Midbrain (tissue), 1 donor: Measurements from ENCODE around the gene SLC25A52.
A peak's percentile ranks its signal among the peaks of the same experiment; 100 is the strongest.
"Not testable (repeated sequence)": the region's sequence is repeated elsewhere in the genome, so short reads cannot be mapped to it uniquely, and the experiment has no call there.

ENCODE experiments used
- DNase-seq: peaks from one replicate; lab custom pipeline; 2025; lab: John Stamatoyannopoulos, UW

The SLC25A52 gene

GRCh38 chr18:31760695-31761094, at the start of gene SLC25A52:
Gene SLC25A52, minus strand, starts transcription at chr18:31760880. Its CDS starts 219 bp downstream, at chr18:31760661.
- no peak for DNase-seq

- not testable (repeated sequence) for DNase-seq
Observed at GRCh38 chr18:31809049-31809448, 48.4 kb upstream of the SLC25A52 start.

DNA sequence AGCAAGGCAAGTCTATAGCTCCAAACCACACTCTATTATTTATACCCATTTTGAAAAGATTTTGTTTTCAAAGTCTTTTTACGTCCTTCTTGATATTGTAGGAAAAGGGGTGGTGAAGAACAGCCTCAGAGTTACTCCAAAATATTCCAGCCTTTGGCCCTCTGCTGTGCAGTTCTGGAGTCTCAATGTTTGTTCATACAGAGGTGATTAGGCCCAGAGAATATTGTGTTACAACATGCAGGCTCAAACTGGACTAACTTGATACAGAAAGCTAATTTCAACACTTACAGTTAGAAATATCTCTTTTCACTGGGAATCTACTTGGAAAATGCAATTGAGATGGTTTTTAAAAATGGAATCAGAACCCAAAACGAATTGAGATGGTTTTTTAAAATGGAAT, 40.4 kb upstream of the SLC25A52 start:
- DNase-seq: no peak

- not testable (repeated sequence) for DNase-seq
Observed at GRCh38 chr18:31799257-31799656, 38.6 kb upstream of the SLC25A52 start.

GRCh38 chr18:31798399-31798798, 37.7 kb upstream of the SLC25A52 start:
- DNase-seq: no peak

GRCh38 chr18:31795747-31796146, 35.1 kb upstream of the SLC25A52 start:
- DNase-seq: no peak

GRCh38 chr18:31793531-31793930, 32.9 kb upstream of the SLC25A52 start:
- no peak for DNase-seq

DNA sequence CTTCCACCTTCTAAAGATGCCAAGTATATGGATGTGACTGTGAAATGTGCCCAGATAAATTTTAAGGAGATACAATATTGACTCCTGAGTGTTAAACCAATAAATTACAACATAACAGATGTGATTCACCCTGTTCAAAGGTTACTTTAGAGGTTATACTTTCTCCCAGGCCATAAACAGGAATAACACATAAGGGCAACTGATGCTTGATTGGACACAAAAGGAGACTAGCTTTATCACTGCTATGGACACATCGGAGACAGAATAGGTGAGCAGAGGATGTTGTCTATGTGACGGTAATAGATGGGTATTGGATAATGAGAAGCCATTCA, 31.9 kb upstream of the SLC25A52 start:
- DNase-seq: no peak

GRCh38 chr18:31791817-31792579, 31.3 kb upstream of the SLC25A52 start:
- DNase-seq: no peak

DNA sequence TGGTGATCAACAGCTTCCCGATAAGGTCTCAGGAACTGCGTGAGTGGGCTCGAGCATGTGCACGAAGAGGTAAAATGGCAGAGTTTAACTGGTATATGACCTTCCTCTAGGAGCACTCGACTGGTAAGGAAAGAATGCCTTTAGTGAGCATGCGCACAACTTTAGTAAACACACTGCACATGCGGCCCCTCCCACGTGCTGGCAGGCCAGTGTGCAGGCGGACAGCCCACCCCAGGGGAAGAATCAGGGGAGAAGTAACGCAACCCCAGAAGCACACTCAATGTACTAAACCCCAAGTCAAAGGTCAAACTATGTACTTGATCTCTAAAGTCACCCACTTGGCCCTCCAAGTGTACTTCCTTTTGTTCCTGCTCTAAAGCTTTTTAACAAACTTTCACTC, 28.7 kb upstream of the SLC25A52 start:
- DNase-seq: no peak

DNA sequence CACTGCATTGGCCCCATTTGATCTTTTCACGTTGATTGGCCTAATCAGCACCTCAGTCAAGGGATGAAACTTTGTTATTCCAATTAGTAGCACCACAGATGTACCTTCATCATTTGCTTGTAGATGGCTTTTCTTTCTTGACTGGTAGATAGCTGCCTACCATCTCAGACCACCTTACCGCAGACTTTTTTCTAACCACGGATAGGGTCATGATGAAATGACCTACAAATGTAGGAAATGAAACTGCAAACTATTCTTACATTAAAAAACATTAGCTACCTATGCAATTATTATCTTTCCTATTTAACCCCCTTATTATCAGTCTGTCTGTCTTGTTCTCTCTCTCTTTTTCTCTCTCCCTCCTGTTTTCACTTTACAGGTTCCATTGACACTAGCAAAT, 22.4 kb upstream of the SLC25A52 start:
- DNase-seq: no peak

GRCh38 chr18:31778391-31778950, 17.8 kb upstream of the SLC25A52 start:
- no peak for DNase-seq

DNA sequence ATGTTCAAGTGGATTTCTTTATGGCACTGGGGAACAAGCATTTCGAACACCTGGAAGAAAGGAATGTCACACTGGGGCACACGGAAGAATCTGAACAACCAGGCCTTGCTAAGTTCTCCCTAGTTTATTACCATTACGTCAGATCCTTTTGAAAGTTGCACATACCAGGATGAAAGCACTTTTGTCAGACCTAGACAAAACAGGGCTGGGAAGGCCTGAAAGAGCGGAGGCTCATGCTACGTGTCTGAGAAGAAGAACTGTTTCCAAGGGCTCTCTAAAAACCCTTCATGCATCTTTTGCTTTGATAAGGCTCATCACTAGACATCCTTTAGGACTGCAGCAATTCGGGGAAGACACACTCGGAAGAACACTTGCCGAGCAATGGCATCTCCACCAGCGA, 15.4 kb upstream of the SLC25A52 start:
- DNase-seq: no peak

DNA sequence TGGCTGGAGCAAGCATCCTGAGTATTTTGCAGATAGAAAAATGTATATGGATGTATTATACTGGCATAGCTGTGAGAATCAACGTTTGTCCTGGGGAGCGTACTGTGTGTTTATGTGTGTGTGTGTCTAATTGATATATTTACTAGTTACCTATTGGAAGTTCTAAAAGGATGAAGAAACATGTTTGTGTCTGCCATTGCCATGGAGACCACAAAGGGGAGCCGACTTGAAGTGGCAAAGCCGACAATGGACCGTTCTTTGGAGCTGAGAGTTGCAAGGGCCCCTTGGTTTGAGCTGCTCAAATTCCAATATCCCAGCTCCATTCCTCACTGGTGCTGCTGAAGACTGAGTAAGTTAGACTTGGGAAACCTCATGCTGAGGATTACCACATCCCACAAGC, 14.3 kb upstream of the SLC25A52 start:
- DNase-seq: no peak

GRCh38 chr18:31774477-31774785, 13.8 kb upstream of the SLC25A52 start:
- no peak for DNase-seq

GRCh38 chr18:31773774-31774476, 13.2 kb upstream of the SLC25A52 start:
- DNase-seq: no peak

DNA sequence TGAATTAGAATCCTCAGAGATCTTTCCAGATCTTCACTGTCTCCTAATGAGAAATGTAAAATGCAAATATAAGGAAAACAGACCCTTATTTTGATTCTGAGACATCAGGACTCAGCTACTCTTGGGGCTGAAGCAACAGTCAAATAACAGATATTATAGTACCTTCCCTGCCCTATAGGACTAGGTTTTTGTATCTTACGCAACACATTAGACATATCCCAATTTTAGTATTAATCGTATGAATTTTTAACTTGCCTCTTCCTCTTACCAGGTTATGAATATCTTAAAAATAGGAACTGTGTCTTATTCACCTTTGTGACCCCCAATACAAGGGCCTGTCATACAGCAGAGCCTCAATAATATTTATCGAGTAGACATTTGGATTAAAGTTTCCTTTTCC, 12.0 kb upstream of the SLC25A52 start:
- DNase-seq: no peak

DNA sequence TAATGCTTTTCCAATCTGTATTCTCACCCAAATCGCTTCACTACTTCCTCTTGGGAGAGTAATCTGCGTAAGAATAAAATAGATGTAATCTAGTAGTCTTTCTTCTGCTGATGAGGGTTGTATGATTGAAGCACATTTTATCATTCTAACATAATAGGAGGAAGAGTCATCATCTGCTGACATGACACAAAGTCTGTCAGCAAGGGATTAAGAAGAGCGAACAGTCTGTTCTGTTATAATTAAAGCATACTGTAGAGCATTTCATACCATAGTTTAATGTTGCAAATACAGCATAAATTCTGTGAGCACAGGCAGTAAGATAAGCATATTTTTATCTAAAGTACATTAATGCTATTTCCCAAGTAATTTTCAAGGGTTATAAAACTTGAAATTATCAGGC, 10.4 kb downstream of the SLC25A52 start:
- no peak for DNase-seq

DNA sequence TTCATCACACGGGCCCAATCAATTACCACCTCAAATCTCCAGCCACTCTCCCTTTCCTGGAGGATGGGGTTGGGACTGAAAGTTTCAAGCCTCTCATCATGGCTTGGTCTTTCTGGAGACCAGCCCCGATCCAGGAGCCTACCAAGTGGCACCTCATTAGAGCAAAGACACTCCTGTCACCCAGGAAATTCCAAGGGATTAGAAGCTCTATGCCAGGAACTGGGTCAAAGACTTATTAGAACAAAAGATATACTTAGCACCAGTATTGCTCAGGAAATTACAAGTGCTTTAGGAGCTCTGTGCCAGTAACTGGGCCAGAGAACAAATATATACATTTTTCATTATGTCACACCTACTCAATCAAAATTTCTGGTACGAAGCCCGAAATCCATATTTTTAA, 14.3 kb downstream of the SLC25A52 start:
- no peak for DNase-seq

DNA sequence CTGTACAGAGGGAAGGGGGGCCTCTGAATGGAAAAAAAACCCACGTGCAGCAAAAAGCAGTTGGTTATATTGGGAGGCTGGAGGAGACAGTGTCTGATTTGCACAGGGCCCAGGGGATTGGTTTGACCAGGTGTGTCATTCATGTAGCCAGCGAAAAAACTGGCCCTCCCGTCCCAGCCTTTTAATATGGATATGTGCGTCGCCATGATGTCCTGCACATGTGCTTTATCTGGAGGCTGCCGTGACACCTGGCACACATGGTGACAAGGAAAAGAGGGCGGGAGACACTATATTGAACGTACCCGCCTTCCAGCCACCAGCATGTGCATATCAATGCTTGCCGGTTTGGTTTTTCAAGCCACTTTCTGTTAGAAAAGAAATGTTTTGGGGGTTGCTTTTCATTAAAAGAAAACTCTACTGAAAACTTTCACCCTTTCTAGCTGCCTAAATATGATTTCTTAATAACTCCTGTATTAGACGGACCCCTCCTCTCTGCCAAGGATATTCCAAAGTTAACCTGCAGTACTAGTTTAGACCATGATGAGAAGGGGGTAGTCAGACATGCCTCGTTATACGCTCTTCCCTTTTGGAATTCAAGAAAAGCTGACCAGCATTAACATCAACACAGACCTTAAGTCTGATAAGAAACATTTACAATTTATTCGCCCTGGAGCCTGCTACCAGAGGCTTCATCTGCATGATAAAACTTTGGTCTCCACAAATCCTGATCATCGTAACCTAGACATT, 16.2 kb downstream of the SLC25A52 start:
- no peak for DNase-seq

DNA sequence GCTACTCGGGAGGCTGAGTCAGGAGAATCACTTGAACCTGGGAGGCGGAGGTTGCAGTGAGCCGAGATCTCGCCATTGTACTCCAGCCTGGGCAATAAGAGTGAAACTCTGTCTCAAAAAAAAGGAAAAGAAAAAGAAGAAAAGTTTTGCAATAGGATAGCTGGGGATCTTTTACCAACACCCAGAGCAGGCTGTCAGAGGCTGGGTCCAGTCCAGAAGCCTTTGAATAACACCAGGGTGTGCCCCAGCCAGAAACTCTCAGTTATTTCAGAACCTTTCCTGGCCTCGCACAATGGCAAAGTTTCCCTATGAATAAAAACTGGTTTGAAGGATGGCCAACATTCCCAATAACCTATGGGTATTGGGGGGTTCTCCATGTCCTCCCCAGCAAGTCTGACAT, 17.1 kb downstream of the SLC25A52 start:
- DNase-seq: not testable (repeated sequence)

DNA sequence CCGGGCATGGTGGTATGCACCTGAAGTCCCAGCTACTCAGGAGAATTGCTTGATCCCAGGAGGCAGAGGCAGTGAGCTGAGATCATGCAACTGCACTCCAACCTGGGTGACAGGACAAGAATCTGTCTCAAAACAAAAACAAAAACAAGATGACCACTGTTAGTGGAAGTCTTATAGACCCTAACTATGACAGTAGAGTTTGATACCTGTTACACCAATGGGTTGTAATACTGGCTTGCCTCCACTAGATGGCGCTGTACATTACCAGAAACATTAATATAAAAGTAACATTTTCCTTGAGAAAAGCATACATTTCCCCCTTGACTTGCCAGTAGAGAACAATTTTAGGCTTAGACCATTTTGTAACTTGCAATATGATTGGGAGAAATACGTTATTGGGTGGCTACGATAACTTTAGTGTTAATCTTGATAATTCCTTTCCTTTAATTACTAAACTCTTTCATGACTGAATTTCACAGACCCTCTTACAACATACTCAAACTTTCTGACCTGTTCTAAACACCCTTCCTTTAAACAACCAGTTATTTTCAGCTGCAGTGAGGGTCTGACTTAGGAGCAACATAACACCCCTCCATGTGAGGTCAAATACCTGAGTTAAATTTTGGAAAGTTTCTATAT, 19.5 kb downstream of the SLC25A52 start:
- DNase-seq: peak; percentile 41
